NCI-H345 treated with DMSO at 0.1 percent for 48 hours (cell line): Measurements from ENCODE around the gene DNAJC16.
A peak's percentile ranks its signal among the peaks of the same experiment; 100 is the strongest.
"Not testable (repeated sequence)": the region's sequence is repeated elsewhere in the genome, so short reads cannot be mapped to it uniquely, and the experiment has no call there.

Source experiments
- DNase-seq: peaks from one replicate; lab custom pipeline; 2025; ENCODE audit not compliant: unreplicated experiment; lab: John Stamatoyannopoulos, UW

DNAJC16 gene

GRCh38 chr1:15526490-15527339 is at the start of gene DNAJC16:
TSS of gene DNAJC16 (plus strand) at chr1:15526848. CDS start at chr1:15529106, 2,258 bp downstream.
- peak; percentile 99 for DNase-seq

DNA sequence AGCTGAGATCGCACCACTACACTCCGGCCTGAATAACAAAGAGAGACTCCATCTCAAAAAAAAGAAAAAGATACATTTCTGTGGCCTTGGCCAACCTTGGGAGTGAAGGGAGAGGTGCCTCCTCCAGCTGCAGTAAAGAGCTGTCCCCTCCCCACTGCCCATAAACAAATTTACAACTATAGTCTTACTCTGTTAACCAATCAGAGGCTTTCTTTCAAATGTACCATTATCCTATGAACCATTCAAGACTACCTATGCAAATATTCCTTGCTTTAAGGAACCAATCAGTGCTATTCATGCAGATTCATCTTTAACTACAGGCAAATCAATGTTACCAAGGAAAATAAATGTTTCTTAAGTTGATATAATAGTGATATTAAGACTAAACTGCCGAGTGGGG is 49.7 kb upstream of the DNAJC16 start:
- no peak for DNase-seq

GRCh38 chr1:15477646-15478212 is 48.9 kb upstream of the DNAJC16 start:
- DNase-seq: no peak

DNA sequence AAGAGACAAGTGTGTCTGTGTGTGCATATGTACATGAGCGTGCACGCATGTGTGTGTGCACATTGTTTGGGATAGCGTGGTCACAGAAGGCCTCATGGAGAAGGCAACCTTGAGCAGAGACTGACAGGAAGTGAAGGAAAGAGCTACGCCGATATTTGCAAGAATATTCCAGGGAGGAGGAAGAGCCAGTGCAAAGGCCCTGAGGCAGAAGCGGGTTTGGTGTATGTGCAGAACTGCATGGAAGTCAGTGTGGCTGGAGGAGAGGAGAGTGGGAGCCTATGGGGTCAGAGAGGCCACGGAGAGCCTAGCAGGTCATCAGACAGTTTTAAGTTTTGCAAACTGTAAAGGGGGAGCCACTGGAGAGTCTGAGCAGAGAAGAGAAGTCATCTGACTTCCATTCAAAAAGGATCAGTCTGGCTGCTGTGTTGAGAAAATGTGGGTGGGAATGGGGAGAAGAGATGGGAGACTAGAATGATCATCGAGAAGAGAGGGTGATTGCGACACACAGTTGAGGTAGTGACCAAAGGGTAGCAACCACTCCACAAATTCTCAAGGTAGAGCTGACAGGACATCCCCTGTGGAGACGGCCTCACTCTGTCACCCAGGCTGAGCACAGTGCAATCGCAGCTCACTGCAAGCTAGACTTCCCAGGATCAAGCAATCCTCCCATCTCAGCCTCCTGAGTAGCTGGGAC is 46.8 kb upstream of the DNAJC16 start:
- DNase-seq: no peak

- DNase-seq: not testable (repeated sequence)
Observed at GRCh38 chr1:15482455-15482854, 44.2 kb upstream of the DNAJC16 start.

- not testable (repeated sequence) for DNase-seq
Observed at GRCh38 chr1:15482983-15483543, 43.6 kb upstream of the DNAJC16 start.

DNA sequence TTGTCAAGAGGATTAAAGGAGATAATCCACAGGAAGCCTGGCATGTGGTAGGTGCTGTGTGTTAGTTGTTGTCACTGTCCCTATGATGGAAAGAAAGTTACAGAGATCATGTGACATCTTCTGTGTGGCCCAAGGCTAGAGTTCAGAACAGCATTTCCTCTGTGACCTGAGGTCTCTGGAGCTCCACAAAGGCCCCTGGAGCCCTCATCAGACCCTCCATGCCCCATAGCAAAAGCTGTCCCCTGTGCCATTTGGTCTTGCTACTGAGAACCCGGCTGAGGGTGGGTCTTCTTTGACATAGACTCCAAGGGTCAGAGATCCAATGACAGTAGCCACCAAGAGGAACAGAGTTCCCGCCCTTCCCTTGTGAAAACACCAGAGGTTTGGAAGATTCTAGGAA is 42.7 kb upstream of the DNAJC16 start:
- DNase-seq: no peak

DNA sequence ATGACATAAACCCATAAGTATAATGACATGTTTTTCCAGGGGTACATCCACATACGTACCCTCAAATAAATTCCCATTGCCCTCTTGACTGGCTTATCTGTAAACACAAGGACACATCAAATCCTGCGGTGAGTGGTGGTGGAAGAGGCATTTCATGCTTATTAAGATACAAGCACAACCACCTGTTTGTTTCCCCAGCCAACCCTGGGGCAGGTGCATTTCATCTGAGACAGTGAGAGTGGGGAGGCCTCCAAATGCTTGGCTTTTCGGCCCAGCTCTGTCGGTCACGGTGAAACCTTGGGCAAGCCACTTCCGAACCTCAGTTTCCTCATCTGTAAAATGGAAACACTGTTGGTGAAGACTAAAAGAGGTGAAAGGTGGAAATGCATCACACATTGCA is 42.2 kb upstream of the DNAJC16 start:
- DNase-seq: not testable (repeated sequence)

DNA sequence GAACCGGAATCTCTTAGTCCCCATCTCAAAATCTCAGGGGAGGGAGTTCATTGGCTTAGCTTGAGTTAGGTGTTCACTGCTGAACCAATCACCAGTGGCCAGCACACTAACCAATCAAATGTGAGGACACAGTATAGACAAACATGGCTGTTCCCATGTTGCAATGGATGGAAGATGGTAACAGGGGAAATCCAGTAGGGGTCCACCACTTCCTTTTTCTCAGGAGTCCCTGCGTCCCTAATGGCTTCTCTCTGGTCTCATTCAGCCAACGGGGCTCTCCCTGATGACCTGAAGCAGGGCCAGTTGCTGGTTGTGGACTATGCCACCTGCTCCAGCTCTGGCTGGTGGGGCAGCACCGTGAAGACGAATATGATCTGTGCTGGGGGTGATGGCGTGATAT is 41.0 kb upstream of the DNAJC16 start:
- DNase-seq: no peak

DNA sequence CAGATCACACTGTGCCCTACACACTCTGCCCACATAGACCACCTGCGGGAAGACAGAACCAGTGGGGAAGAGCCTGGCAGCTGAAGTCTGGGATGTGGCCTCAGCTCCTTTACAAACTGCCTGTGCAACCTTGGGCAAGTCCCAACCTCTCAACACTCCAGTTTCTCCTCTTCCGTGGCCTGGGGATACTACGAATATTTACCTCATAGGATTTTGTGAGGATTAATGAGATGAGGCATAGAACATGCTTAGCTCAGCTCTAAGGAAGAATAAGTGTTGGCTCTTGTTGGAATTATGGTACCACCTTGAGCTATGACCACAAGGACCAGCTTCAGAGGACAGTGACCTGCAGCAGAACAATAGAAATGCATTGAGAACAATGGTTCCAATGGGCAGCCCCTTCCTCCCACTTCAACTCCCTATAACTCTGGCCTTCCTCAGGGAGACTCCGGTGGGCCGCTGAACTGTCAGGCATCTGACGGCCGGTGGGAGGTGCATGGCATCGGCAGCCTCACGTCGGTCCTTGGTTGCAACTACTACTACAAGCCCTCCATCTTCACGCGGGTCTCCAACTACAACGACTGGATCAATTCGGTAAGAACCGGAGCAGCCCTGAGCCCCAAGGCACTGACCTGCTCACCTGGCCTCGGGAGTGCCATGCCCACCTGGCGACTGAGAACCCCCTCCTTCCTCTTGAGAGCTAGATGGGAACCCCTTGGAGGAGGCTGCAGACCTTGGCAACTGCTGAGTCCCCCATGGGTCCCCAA is 39.6 kb upstream of the DNAJC16 start:
- not testable (repeated sequence) for DNase-seq

GRCh38 chr1:15488371-15488770 is 38.3 kb upstream of the DNAJC16 start:
- DNase-seq: no peak

- peak; percentile 80 for DNase-seq
Observed at GRCh38 chr1:15489052-15489736, 37.5 kb upstream of the DNAJC16 start.

DNA sequence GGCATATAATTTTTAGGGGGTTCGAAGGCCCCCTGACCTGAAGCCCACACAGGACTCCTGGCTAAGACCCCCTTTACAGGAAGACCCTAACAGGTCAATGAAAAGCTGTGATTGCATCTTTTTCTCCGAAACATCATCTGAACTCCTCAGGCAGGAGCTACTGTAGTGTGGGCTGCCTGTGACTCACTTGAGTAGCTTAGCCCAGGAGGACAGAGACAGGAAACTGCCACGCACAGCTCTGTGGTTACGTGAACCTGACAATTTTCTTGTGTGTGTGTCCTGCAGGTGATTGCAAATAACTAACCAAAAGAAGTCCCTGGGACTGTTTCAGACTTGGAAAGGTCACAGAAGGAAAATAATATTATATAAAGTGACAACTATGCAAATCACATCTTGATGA is 35.6 kb upstream of the DNAJC16 start:
- DNase-seq: not testable (repeated sequence)

DNA sequence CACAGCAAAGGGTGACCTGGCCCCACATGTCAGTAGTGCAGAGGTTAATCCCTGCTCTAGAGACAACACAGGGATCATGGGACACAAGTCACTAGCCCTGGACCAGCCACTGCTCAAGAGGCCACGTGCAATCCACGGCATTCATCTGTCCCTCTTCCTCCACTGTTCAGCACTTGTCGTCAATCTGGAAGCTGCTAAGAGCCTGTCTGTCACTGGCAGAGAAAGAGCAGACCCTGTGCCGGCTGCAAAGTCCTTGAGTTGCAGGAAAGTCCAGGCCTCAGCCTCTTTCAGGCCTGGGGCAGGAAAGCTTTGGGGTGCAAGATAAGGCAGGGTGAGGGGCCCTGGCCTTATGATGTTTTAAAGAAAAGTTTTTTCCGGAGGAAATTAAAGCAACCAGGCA is 34.1 kb upstream of the DNAJC16 start:
- DNase-seq: no peak

DNA sequence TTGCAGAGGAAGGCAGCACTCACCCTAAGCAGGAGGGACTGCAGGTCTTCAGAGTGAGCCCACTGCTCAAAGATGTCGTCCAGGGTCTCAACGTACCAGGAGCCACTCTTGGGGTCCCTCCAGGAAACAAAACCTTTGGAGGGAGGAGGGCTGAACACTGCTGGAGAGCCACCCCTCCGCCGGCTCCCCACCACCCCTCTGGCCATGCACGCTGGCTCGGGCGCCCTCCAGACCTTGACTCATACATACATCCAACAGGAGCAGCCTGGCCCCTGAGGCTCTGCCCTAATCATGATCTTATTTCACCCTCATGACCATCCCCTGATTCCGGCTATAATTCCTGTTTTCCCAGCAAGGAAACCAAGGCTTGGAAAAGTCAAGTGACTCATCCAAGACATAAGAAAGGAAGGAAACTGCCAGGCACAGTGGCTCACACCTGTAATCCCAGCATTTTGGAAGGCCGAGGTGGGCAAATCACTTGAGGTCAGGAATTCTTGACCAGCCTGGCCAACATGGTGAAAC is 32.7 kb upstream of the DNAJC16 start:
- DNase-seq: no peak

- DNase-seq: no peak
Observed at GRCh38 chr1:15500184-15501178, 26.2 kb upstream of the DNAJC16 start.

DNA sequence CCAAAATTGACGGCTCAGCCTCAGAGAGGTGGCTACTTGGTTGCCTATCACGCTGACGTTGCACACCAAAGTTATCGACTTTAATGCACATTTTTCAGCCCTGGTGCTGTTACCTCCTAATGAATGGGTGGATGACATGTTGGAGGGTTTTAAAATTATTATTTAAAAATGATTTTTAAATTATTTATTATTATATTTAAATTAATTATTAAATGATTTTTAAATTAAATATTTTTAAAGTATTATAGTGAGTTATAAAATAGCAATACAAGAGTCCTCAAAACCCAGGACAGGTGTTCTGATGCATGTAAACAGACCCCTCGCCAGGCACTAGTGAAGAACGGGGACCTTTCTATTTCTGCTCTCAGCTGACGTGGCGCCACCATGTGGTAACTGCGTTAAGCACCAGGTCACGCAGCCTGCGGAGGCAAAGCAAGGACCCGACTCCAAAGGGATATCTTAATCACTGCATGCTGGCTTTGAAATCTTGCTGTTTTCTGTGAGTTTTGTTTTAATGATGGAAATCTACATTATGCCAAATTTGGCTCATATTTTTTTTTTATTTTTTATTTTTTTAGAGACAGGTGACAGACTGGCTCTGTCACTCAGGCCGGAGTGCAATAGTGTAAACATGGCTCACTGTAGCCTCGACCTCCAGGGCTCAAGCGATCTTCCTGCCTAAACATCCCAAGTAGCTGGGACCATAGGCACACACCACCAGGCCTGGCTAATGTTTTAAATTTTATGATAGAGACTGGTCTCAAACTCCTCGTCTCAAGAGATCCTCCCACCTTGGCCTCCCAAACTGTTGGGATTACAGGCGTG is 25.2 kb upstream of the DNAJC16 start:
- peak; percentile 40 for DNase-seq

GRCh38 chr1:15504436-15504835 is 22.2 kb upstream of the DNAJC16 start:
- no peak for DNase-seq
